Activated naive CD4-positive, alpha-beta T cell treated with anti-CD3 and anti-CD28 coated beads, Interleukin-2, amount 50 U/mL, for 16 hours (primary cell): ENCODE measurements around the gene MYOM1.
"Not testable (repeated sequence)": the region's sequence is repeated elsewhere in the genome, so short reads cannot be mapped to it uniquely, and the experiment has no call there.

Source experiments
- DNase-seq: peaks from one replicate; pipeline ENCODE4 v3.0.0-alpha.2; 2020

MYOM1 gene

DNA sequence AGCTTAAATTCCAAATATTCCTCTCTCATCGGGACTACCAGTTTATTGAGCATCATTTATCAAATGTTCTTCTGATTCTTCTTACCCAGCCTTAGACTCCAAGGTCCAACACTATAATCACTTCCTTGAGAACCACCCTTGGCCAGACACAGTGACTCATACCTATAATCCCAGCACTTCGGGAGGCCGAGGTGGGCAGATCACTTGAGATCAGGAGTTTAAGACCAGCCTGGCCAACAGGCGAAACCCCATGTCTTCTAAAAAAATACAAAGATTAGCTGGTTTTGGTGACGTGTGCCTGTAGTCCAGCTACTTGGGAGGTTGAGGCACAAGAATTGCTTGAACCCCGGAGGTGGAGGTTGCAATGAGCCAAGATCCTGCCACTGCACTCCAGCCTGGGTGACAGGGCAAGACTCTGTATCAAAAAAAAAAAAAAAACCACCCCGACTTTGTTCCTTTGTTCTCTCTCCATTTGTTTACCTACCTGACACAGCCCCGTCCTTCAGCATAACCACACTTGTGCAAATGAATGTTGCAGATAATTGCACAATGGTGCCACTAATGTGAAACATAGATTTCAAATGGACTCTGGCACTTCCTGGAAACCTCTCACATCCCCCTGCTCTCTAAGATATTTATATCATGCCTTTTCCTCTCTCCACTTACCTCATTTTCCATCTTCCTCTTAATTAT, 167.9 kb downstream of the MYOM1 start:
- DNase-seq: no peak

DNA sequence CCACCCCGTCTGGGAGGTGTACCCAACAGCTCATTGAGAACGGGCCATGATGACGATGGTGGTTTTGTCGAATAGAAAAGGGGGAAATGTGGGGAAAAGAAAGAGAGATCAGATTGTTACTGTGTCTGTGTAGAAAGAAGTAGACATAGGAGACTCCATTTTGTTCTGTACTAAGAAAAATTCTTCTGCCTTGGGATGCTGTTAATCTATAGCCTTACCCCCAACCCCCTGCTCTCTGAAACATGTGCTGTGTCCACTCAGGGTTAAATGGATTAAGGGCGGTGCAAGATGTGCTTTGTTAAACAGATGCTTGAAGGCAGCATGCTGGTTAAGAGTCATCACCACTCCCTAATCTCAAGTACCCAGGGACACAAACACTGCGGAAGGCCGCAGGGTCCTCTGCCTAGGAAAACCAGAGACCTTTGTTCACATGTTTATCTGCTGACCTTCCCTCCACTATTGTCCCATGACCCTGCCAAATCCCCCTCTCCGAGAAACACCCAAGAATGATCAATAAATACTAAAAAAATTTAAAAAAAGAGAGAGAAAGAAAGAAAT, 169.8 kb downstream of the MYOM1 start:
- not testable (repeated sequence) for DNase-seq

GRCh38 chr18:3048820-3049349, 170.9 kb downstream of the MYOM1 start:
- DNase-seq: no peak

GRCh38 chr18:3048121-3048520, 171.6 kb downstream of the MYOM1 start:
- no peak for DNase-seq

DNA sequence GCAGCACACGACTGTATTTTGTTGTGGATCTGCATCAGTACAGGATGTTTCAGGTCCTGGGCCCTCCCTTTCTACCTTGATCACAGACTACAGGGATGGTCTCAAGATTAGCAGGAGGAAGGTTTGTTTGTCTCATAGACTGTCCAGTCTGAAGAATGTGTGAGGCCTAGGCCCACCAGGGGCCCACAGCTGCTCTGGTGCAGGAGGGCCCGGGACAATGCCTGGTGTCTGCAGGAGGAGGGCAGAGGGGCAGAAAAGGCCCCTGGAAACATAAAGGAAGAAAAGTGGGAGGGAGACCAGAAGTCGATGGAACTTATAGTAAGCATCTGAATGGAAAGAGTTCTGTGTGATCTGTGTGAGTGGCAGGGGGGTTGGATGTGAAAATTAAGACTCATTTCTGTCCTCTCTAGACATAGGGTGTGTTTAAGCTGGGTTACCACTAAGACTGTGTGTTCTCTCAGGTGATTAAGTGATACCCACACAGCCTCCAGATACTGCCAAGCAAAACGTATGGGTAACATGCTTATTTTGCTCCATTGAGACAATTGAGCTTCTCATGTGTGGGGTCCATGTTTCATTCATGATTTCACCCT, 173.5 kb downstream of the MYOM1 start:
- DNase-seq: peak; percentile 15

GRCh38 chr18:3044931-3045698, 174.7 kb downstream of the MYOM1 start:
- DNase-seq: no peak

- no peak for DNase-seq
These were observed 177.4 kb downstream of the MYOM1 start for GRCh38 chr18:3042379-3042778.

GRCh38 chr18:3041843-3042242, 177.9 kb downstream of the MYOM1 start:
- DNase-seq: no peak

GRCh38 chr18:3040881-3041280, 178.9 kb downstream of the MYOM1 start:
- no peak for DNase-seq

DNA sequence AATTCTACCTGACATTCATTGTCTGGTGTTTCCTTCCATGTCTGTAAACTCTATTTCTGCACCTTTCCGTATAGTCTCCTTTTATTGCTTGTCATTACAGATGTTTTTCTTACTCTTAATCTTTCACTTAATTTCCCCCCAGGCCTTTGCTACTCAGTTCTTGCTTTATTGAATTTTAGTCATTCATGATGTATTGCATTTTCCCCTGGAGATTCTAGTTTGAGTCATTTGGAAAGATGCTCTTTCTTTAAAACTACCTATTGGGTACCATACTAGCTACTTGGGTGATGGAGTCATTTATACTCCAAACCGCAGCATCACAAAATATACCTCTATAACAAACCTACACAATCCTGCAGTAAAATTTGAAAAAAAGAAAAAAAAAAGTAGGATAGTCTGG, 179.6 kb downstream of the MYOM1 start:
- no peak for DNase-seq

DNA sequence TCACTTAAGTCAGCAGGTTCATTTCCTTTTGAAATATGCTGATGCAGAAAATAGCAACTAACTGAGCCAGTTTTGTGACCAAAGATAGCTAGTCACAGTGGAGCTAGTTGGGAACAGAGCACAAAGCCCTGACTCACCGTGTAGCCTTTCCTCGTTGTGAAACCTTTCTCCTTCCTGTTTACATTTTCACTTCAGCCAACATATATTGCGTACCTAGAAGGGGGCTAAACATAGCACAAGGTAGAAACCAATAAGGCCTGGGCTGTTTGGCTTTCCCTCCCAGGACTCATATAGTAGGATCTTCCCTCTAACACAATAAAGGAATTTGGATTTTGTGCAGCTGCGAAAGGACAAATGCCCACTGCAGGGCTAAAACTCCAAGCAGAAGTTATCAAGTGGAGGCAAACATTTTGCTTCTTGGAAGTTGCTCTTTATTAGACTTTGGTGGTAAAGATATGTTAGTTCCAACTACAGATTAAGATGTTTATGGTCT, 182.3 kb downstream of the MYOM1 start:
- DNase-seq: no peak

- no peak for DNase-seq
These were observed 183.7 kb downstream of the MYOM1 start for GRCh38 chr18:3036108-3036507.

- no peak for DNase-seq
These were observed 184.1 kb downstream of the MYOM1 start for GRCh38 chr18:3035635-3036034.

GRCh38 chr18:3032721-3033120, 187.0 kb downstream of the MYOM1 start:
- DNase-seq: no peak

- no peak for DNase-seq
These were observed 190.4 kb downstream of the MYOM1 start for GRCh38 chr18:3029215-3029952.

DNA sequence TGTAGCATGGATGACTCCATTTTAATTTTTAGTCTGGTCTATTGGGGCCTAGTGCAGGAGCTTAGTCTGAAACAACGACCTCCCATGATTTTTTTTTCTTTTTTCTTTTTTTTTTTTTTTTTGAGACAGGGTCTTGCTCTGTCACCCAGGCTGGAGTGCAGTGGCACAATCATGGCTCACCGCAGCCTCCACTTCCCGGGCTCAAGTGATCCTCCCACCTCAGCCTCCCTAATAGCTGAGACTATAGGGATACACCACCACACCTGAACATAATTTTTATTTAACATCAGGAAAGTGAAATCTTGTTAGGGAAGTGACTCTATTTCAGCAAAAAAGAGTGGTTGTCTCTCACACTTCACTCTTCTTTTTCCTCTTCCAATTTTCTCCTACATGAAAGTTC, 191.7 kb downstream of the MYOM1 start:
- not testable (repeated sequence) for DNase-seq

- no peak for DNase-seq
These were observed 192.3 kb downstream of the MYOM1 start for GRCh38 chr18:3027370-3027891.

- DNase-seq: no peak
These were observed 194.2 kb downstream of the MYOM1 start for GRCh38 chr18:3025544-3025943.

DNA sequence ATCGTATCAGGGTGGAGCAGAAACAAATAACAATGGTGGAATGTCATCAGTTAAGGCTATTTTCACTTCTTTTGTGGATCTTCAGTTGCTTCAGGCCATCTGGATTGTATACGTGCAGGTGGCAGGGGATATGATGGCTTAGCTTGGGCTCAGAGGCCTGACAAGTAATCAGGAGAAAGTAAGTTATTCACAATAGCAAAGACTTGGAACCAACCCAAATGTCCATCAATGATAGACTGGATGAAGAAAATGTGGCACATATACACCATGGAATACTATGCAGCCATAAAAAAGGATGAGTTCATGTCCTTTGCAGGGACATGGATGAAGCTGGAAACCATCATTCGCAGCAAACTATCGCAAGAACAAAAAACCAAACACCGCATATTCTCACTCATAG, 196.2 kb downstream of the MYOM1 start:
- not testable (repeated sequence) for DNase-seq
